Thoracic aorta (tissue), 2 donors: ENCODE measurements around the gene IER3IP1. TPM values are rescaled to one million over a fixed set of nuclear protein-coding genes. Genes with fewer than 3 reads are reported as not detected.

Source experiments
- ATAC-seq: fragments of 150-250 bp; one replicate; pipeline ENCODE4 v1.8.0; 2017; ENCODE audit warnings: low read depth; ENCODE audit not compliant: insufficient number of reproducible peaks, low FRiP score
- DNase-seq: peaks from one replicate; pipeline ENCODE4 v3.0.0-alpha.2; 2020; ENCODE audit warnings: low spot score
- H3K27ac ChIP-seq, 2 donors: fragments of 200-600 bp; sonication (generic); 1 replicate in 1 of 2; 2 replicates in 1 of 2; pipeline ENCODE4 v1.5.1; 2016; ENCODE audit warnings: mild to moderate bottlenecking in 2 of 2, moderate library complexity in 2 of 2
- H3K27me3 ChIP-seq: fragments of 200-600 bp; sonication (generic); replicated peaks from 2 replicates; pipeline ENCODE4 v1.6.0; 2016; ENCODE audit warnings: mild to moderate bottlenecking; ENCODE audit not compliant: insufficient read depth
- H3K36me3 ChIP-seq: fragments of 200-600 bp; sonication (generic); one replicate; pipeline ENCODE4 v1.5.1; 2016
- H3K4me1 ChIP-seq, 2 donors: fragments of 200-600 bp; sonication (generic); 1 replicate in 1 of 2; 2 replicates in 1 of 2; pipeline versions ENCODE4 v1.5.1 to v1.6.0; 2016; ENCODE audit warnings: low read depth in 2 of 2, mild to moderate bottlenecking in 1 of 2; ENCODE audit not compliant: control insufficient read depth in 1 of 2
- H3K4me3 ChIP-seq: fragments of 200-600 bp; sonication (generic); 2 replicates; pipeline ENCODE4 v1.5.1; 2016; ENCODE audit warnings: mild to moderate bottlenecking
- H3K9me3 ChIP-seq: fragments of 200-600 bp; sonication (generic); 2 replicates; pipeline ENCODE4 v1.5.1; 2016
- CTCF ChIP-seq: fragments of 200-600 bp; sonication (generic); IDR thresholded peaks from one replicate; pipeline ENCODE4 v1.5.1; 2019; ENCODE audit warnings: antibody characterized with exemption
- total RNA-seq, 2 donors: library from RNA; depleted of rRNA; stranded (reverse); fragments of >200 nt; gene quantifications; one replicate each; pipeline versions ENCODE4 v1.1.0 to v1.2.3, GENCODE V29; 2016

Gene IER3IP1
- total RNA-seq, 2 donors from 2014 or later: 9.1 to 10.3 TPM

DNA sequence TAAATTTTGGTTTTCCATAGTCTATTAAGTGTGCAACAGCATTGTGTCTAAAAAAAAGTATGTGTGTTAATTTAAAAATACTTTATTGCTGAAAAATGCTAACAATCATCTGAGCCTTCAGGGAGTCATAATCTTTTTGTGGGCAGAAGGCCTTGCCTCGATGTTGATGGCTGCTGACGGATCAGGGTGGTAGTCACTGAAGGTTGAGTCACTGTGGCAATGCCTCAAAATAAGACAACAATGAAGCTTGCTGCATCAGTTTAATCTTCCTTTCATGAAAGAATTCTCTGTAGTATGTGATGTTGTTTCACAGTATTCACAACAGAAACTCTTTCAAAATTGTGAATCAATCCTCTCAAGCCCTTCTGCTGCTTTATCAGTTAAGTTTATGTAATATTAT is 57.2 kb downstream of the IER3IP1 start:
- Histone ChIP-seq H3K36me3 (peaks cover 4% of the 10 kb centered on the region), H3K27ac (no peak overlapping the region), H3K27me3 (no peaks in the 10 kb centered on the region), H3K4me1 (no peaks in the 10 kb centered on the region), H3K4me3 (no peak overlapping the region), H3K9me3 (no peaks in the 10 kb centered on the region)
- TF ChIP-seq CTCF: no peak
- no peak for ATAC-seq
- DNase-seq: no peak

DNA sequence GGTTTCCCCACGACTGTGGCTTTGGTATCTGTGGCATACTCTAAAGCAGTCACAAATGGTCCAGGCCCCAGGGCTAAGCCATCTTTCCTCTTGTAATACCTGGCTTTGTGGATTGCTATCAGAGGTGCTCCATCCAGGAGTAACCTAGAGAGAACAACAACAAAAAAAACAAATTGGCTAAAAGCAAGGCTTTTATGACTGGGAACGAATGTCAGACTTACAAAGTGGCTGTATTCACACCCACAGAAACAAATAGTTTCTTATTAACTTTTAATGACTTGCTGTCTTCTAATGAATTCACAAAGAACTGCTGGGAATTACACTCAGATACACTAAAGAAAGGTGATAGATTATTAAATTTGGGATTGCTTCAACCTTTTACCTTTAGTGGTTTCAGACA is 61.0 kb downstream of the IER3IP1 start:
- TF ChIP-seq CTCF: no peak
- Histone ChIP-seq H3K4me1 (no peaks in the 10 kb centered on the region), H3K27ac (no peak overlapping the region), H3K4me3 (no peak overlapping the region), H3K9me3 (no peaks in the 10 kb centered on the region), H3K27me3 (no peaks in the 10 kb centered on the region), H3K36me3 (peaks cover 25% of the 10 kb centered on the region)
- DNase-seq (no peak), ATAC-seq (no peak)

DNA sequence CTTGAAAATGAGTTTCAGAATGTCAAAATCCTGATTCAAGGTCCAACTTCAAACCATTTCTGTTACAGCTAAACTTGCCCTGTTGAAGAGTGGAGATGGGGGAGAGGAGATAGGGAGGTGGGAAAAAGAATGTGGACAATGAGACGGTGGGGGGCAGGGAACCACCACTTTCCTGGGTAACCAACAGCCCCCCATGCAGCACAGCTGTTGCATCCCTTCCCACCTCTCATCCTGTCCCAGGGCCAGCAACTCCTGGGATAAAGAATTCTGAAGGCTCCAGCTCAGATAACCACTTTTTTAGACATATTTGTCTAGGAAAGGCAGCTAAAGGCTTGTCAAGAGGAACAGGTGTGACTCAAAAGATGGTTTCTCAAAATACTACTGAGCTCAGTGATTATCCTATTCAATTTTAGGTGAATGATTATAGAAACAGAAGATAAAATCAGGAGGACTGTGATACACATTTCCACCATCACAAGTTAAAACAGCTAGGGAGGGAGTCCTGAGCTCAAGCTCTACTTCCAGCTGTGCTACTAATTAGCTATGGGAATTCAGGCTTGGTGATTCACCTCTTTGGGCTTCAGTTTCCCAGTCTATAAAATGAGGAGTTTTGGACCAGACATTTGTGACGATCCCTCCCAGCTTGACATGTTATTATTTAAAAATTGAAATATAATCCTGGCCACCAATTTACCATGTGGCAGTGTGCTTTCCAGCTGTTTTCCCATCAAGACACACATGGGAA is 62.2 kb downstream of the IER3IP1 start:
- ATAC-seq: no peak
- Histone ChIP-seq H3K36me3 (peaks cover 25% of the 10 kb centered on the region), H3K4me3 (no peak overlapping the region), H3K27me3 (no peaks in the 10 kb centered on the region), H3K9me3 (no peaks in the 10 kb centered on the region), H3K27ac (no peak overlapping the region), H3K4me1 (no peaks in the 10 kb centered on the region)
- DNase-seq: no peak
- TF ChIP-seq CTCF: no peak

- Histone ChIP-seq H3K27me3 (no peaks in the 10 kb centered on the region), H3K4me1 (no peaks in the 10 kb centered on the region), H3K4me3 (no peak overlapping the region), H3K27ac (no peak overlapping the region), H3K36me3 (peaks cover 32% of the 10 kb centered on the region), H3K9me3 (no peaks in the 10 kb centered on the region)
- no peak for TF ChIP-seq CTCF
- ATAC-seq: no peak
- no peak for DNase-seq
Measured at GRCh38 chr18:47110492-47111274, 65.5 kb downstream of the IER3IP1 start.

DNA sequence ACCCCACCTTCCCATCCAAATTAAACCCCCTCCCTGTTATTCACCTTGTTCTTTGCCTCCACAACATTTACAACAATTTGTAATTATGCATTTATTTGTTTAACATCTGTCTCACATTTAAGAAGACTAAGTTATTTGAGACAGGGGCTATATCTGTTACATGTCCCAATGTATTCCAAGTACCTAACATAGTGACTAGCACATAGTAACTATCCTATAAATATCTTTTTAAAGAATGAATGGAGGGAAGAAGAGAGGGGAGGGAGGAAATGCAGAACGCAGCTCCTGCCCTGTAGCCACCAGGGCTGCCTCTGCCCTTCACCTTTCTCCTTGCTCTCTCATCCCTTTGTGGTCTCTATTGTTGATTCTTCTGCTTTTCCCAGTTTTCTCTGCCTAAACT is 66.4 kb downstream of the IER3IP1 start:
- Histone ChIP-seq H3K36me3 (peaks cover 32% of the 10 kb centered on the region), H3K4me1 (no peaks in the 10 kb centered on the region), H3K4me3 (no peak overlapping the region), H3K27me3 (no peaks in the 10 kb centered on the region), H3K9me3 (no peaks in the 10 kb centered on the region), H3K27ac (no peak overlapping the region)
- TF ChIP-seq CTCF: no peak
- DNase-seq (no peak), ATAC-seq (no peak)
